A549 (cell line): Measurements from ENCODE around the gene SAXO2.
"Not testable (repeated sequence)": the region's sequence is repeated elsewhere in the genome, so short reads cannot be mapped to it uniquely, and the experiment has no call there.

Experiments
- CEBPB ChIP-seq, 2 experiments: fragments of >200 bp in 1 of 2; sonication (Bioruptor Twin) in 1 of 2; formaldehyde crosslinking in 1 of 2; IDR thresholded peaks; 2 replicates each; pipeline ENCODE4 v1.6.1; 2012 to 2016
- HDAC2 ChIP-seq: fragments of 200-600 bp; sonication (generic); IDR thresholded peaks from 2 replicates; pipeline ENCODE4 v1.6.1; 2016
- HES2 ChIP-seq: fragments of >200 bp; sonication (Bioruptor Twin); formaldehyde crosslinking; IDR thresholded peaks from 2 replicates; pipeline ENCODE4 v1.6.1; 2016
- HOXA7 ChIP-seq: fragments of 250-450 bp; sonication (Bioruptor Pico); IDR thresholded peaks from 2 replicates; pipeline ENCODE4 v1.5.0; 2020; ENCODE audit warnings: mild to moderate bottlenecking, moderate library complexity
- JUN ChIP-seq, 2 experiments: fragments of >200 bp; sonication (Bioruptor Twin); formaldehyde crosslinking; IDR thresholded peaks; 2 replicates in 1 of 2; 3 replicates in 1 of 2; pipeline ENCODE4 v1.6.1; 2016 to 2017
- KDM5A ChIP-seq: fragments of 200-600 bp; sonication (generic); IDR thresholded peaks from 2 replicates; pipeline ENCODE4 v1.6.1; 2016; ENCODE audit warnings: antibody characterized with exemption, mild to moderate bottlenecking
- MYC ChIP-seq: IDR thresholded peaks from 2 replicates; pipeline ENCODE4 v1.6.1; 2012; ENCODE audit warnings: mild to moderate bottlenecking, inconsistent platforms, low read length, improper control_type of control experiment, borderline replicate concordance
- RFX5 ChIP-seq: fragments of 450-650 bp; IDR thresholded peaks from 2 replicates; pipeline ENCODE4 v1.7.1; 2014; ENCODE audit warnings: antibody characterized with exemption, mild to moderate bottlenecking, moderate library complexity
- SMC3 ChIP-seq: fragments of >200 bp; sonication (Bioruptor Twin); formaldehyde crosslinking; IDR thresholded peaks from 3 replicates; pipeline ENCODE4 v1.6.1; 2018; ENCODE audit warnings: inconsistent platforms
- TF ChIP-seq, protein P1 (sequence below): fragments of 450-650 bp; IDR thresholded peaks from 2 replicates; pipeline ENCODE4 v1.6.1; 2014; ENCODE audit warnings: antibody characterized with exemption
- TF ChIP-seq, protein P2 (sequence below): fragments of >200 bp; sonication (Bioruptor Twin); formaldehyde crosslinking; IDR thresholded peaks from 3 replicates; pipeline ENCODE4 v1.5.1; 2016
- TF ChIP-seq, protein P3 (sequence below): fragments of 150-350 bp; IDR thresholded peaks from 2 replicates; pipeline ENCODE4 v1.6.1; 2014; ENCODE audit warnings: low read depth, mild to moderate bottlenecking, low read length

- TF ChIP-seq, protein P1, sequence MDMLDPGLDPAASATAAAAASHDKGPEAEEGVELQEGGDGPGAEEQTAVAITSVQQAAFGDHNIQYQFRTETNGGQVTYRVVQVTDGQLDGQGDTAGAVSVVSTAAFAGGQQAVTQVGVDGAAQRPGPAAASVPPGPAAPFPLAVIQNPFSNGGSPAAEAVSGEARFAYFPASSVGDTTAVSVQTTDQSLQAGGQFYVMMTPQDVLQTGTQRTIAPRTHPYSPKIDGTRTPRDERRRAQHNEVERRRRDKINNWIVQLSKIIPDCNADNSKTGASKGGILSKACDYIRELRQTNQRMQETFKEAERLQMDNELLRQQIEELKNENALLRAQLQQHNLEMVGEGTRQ = not testable (repeated sequence)
- TF ChIP-seq, protein P2, sequence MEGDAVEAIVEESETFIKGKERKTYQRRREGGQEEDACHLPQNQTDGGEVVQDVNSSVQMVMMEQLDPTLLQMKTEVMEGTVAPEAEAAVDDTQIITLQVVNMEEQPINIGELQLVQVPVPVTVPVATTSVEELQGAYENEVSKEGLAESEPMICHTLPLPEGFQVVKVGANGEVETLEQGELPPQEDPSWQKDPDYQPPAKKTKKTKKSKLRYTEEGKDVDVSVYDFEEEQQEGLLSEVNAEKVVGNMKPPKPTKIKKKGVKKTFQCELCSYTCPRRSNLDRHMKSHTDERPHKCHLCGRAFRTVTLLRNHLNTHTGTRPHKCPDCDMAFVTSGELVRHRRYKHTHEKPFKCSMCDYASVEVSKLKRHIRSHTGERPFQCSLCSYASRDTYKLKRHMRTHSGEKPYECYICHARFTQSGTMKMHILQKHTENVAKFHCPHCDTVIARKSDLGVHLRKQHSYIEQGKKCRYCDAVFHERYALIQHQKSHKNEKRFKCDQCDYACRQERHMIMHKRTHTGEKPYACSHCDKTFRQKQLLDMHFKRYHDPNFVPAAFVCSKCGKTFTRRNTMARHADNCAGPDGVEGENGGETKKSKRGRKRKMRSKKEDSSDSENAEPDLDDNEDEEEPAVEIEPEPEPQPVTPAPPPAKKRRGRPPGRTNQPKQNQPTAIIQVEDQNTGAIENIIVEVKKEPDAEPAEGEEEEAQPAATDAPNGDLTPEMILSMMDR = not testable (repeated sequence)
- TF ChIP-seq, protein P3, sequence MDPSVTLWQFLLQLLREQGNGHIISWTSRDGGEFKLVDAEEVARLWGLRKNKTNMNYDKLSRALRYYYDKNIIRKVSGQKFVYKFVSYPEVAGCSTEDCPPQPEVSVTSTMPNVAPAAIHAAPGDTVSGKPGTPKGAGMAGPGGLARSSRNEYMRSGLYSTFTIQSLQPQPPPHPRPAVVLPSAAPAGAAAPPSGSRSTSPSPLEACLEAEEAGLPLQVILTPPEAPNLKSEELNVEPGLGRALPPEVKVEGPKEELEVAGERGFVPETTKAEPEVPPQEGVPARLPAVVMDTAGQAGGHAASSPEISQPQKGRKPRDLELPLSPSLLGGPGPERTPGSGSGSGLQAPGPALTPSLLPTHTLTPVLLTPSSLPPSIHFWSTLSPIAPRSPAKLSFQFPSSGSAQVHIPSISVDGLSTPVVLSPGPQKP = not testable (repeated sequence)
- not testable (repeated sequence) for TF ChIP-seq RFX5; SMC3; JUN (IDR thresholded peaks at IDR 0.05); HES2; CEBPB (IDR thresholded peaks at IDR 0.05); KDM5A; MYC; HOXA7; HDAC2
These were observed 14.4 kb upstream of the SAXO2 start for GRCh38 chr15:82248261-82248660.
